ENCODE measurements around the gene SLC25A45. TPM values are rescaled to one million over a fixed set of nuclear protein-coding genes. Genes with fewer than 3 reads are reported as not detected.

Gene SLC25A45
- total and polyA plus RNA-seq, 2 experiments from 2014 or later = 0.10 to 0.74 TPM

- Histone ChIP-seq H3K4me2 (peak overlapping the region; percentile 74), H3F3A (replicated peaks; ENCODE audit: low read depth) (peaks cover 26% of the 10 kb centered on the region), H2AFZ (peak overlapping the region; percentile 90; the same call in 1 of the 2 replicates), H3K79me2 (replicated peaks; ENCODE audit: insufficient read depth) (0 out of 2 replicates have a peak, but pooled peaks cover 2% of the 10 kb centered on the region), H4K20me1 (replicated peaks; ENCODE audit: insufficient read depth) (no peaks in the 10 kb centered on the region), H3K4me1 (ENCODE audit: insufficient read depth) (peaks cover 41% of the 10 kb centered on the region), H3K36me3 (ENCODE audit: insufficient read depth) (no peaks in the 10 kb centered on the region), H3K27ac (ENCODE audit: low read depth) (no peak overlapping the region), H3K27me3 (ENCODE audit: insufficient read depth) (no peaks in the 10 kb centered on the region), H3K9me2 (ENCODE audit: insufficient read depth) (no peaks in the 10 kb centered on the region), H3K4me3 (peak overlapping the region; percentile 40; the same call in 1 of the 2 replicates)
- Mint-ChIP-seq H3K4me1 (peaks cover 45% of the 10 kb centered on the region), H3K9me3 (no peaks in the 10 kb centered on the region), H3K4me3 (peak overlapping the region; percentile 26; the same call in 2 of the 3 replicates), H3K36me3 (ENCODE audit: low read depth) (no peaks in the 10 kb centered on the region; the same call in 2 of the 3 replicates), H3K27me3 (ENCODE audit: insufficient read depth, low read depth, poor library complexity) (peaks cover 28% of the 10 kb centered on the region), H3K27ac (no peak overlapping the region)
- TF ChIP-seq ZNF331 (CRISPR knock-in tag; IDR thresholded peaks at IDR 0.05; ENCODE audit: low read depth) (no peak), JUNB (IDR thresholded peaks at IDR 0.05; ENCODE audit: unreplicated experiment) (no peak), ZNF462 (CRISPR knock-in tag; IDR thresholded peaks at IDR 0.05) (no peak), EZH2phosphoT487 (IDR thresholded peaks at IDR 0.05; ENCODE audit: unreplicated experiment) (no peak), CREB1 (CRISPR knock-in tag; IDR thresholded peaks at IDR 0.05; ENCODE audit: low read depth) (no peak), STAT1 (IDR thresholded peaks at IDR 0.05; ENCODE audit: unreplicated experiment) (no peak), ETS1 (IDR thresholded peaks at IDR 0.05) (no peak), POLR2AphosphoS5 (IDR thresholded peaks at IDR 0.05; ENCODE audit: low read depth) (no peak), EZH2 (IDR thresholded peaks at IDR 0.05; ENCODE audit: low read depth, unreplicated experiment) (no peak)
- DNase-seq (ENCODE audit: low spot score) (no peak), ATAC-seq (no peak)
These were observed 33.3 kb upstream of the SLC25A45 start for GRCh38 chr11:65415499-65416340.

All from GM23338 (cell line).